Non-pigmented ciliary epithelial cell (primary cell): ENCODE data around the gene MDP1.
"Not testable (repeated sequence)": the region's sequence is repeated elsewhere in the genome, so short reads cannot be mapped to it uniquely, and the experiment has no call there.

Source experiments
- DNase-seq: peaks from one replicate; pipeline ENCODE4 v3.0.0-alpha.2; 2010; ENCODE audit warnings: low read depth

The MDP1 gene

DNA sequence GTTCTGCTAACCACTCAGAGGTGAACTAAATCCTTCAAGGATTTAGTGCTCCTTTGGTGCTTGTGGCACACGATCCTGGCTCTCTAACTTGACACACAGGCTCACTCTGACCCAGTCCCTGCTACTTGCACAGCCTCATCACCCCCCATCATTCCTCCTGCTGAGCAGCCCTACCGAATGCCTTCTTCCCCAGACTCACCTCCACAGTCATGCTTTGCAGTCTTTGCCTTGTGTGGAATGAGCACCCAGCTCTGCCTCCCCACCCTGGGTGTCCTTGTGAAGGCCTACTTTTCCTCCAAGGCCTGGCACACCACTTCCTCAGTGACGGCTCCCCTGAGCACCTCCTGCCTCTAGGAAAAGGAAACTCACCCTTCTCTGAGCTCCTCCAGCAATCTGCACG is 34.5 kb upstream of the MDP1 start:
- DNase-seq = no peak

- no peak for DNase-seq
Measured at GRCh38 chr14:24249230-24250021, 33.6 kb upstream of the MDP1 start.

GRCh38 chr14:24247422-24247821 is 31.6 kb upstream of the MDP1 start:
- no peak for DNase-seq

DNA sequence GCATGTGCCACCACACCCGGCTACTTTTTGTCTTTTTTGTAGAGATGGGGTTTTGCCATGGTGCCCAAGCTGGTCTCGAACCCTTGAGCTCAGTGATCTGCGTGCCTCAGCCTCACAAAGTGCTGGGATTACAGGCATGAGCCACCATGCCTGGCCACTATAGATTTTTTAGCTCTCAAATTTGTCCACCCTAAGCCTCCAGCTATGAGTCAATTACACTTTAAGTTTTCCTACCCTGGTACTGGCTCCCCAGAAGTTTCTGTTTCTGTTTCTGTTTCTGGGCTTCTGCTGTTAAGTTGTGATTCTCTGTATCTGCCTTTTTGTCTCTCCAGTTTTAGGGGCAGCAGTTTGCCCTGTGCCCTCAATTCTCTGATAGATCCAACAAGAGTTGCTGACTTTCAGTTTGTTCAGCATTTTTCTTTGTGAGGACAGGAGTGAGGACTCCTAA is 30.9 kb upstream of the MDP1 start:
- no peak for DNase-seq

DNA sequence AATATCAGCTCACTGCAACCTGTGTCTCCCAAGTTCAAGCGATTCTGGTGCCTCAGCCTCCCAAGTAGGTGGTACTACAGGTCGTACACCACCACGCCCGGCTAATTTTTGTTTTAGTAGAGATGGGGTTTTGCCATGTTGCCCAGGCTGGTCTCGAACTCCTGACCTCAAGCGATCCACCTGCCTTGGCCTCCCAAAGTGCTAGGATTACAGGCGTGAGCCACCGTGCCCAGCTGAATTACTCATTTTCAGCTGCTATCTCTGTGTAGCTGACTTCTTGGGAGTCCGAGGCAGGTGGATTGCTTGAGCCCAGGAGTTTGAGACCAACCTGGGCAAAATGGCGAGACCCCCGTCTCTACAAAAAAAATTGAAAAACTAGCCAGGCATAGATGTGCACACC is 29.5 kb upstream of the MDP1 start:
- DNase-seq = not testable (repeated sequence)

GRCh38 chr14:24243336-24243836 is 27.5 kb upstream of the MDP1 start:
- no peak for DNase-seq

DNA sequence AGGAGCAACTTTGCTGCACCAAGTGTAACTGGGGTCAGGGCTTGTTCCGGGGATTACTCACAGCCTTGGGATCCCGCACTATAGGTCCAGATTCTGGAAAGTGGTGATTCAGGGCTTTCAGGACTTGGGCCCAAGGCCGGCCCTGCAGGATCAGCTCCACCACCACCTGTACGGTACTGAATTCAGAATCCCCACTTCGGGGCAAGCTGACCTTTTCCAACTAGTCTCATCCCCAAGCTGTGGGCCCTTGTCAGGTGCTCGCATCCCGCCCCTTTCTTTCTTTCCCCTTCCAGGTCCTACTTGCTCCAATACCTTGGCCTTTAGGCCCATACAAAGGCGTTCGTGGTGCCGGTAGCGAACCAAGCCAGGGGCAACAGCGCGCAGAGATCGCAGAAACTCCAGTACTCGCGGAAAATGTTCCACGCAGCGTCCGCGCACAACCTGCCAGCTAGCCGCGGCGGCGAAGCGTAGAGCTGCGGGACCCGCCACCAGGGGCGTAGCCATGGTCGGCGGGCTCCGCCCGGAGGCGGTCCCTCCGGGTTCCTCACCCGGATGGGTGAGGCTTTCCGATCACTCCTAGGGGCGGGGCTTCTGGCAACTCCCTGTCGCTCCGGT is 26.1 kb upstream of the MDP1 start:
- DNase-seq = peak; percentile 68

GRCh38 chr14:24240110-24240918 is 24.4 kb upstream of the MDP1 start:
- no peak for DNase-seq

- DNase-seq = no peak
Measured at GRCh38 chr14:24238527-24239037, 22.7 kb upstream of the MDP1 start.

GRCh38 chr14:24238123-24238522 is 22.3 kb upstream of the MDP1 start:
- DNase-seq = no peak

GRCh38 chr14:24237463-24237955 is 21.6 kb upstream of the MDP1 start:
- DNase-seq = no peak

GRCh38 chr14:24236689-24237462 is 21.0 kb upstream of the MDP1 start:
- DNase-seq = no peak

DNA sequence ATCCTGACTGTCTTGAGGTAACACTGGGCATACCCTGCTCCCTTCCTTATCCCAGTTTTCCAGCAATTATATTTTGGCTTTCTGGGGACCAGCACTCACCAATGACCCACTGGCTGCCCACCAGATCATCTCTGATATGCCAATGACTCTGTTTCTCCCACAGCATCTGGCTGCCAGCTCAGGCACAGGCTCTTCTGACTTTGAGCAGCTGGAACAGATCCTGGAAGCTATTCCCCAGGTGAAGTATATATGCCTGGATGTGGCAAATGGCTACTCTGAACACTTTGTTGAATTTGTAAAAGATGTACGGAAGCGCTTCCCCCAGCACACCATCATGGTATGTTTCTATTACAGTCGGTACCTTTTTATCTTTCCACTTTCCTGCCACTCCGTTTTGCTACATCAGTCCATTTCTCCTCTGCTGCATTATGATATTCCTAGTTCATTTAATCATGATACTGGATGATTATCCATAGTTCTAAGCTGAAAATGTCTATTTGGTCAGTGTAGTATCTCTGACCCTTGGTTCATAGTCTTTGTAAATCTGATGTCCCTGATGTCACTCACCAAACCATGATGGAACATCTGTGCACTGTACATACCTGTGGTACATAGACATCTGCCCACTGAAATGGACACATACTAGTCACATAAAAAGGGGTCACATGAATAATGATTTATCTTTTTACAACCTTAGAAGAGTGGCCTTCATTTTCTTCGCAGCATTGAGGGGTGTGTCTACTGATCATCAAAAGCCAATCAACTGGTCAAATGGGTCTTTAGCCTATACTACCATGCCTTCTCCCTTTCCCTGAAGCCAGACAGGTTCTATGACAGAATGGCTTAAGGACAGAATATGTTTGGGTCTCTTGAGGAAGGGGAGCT is 20.2 kb upstream of the MDP1 start:
- DNase-seq = no peak

- no peak for DNase-seq
Measured at GRCh38 chr14:24234095-24235005, 18.5 kb upstream of the MDP1 start.

- no peak for DNase-seq
Measured at GRCh38 chr14:24233538-24233866, 17.6 kb upstream of the MDP1 start.

- no peak for DNase-seq
Measured at GRCh38 chr14:24232645-24233537, 17.0 kb upstream of the MDP1 start, which contains the start of gene GMPR2. Gene GMPR2 (plus strand): TSS chr14:24232929. CDS start chr14:24233254, 325 bp downstream.

DNA sequence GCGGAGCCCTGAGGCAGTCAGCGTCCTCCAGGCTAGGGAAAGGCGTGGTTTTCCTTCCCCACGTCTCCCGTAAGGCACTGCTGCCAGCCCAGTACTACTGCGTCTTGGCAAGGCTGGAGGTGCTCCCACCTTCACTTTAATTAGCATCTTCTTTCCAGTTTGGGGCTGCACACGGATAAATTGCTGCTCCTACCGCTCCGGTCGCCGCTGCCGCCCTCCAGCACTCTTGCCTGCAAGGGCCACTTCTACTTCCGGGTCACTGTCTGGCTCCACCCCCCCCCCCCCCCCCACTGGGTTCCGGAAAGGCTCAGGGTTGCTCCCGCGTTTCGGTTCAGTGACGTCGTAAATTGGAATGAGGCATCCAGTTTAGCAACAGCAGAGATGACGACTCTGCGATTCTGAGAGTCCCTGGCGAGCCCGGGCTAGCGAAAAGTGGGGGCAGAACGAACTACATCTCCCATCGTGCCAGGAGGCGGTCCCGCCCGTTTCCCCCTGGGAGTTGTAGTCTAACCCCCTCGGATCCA is 16.3 kb upstream of the MDP1 start, which contains the start of gene NEDD8:
Gene NEDD8 (minus strand): TSS at position 247 of the 524 bp plus-strand sequence. CDS start 100 bp downstream, at position 147.
- peak; percentile 75 for DNase-seq
